Activated T-helper 2 cell treated with anti-CD3 and anti-CD28 coated beads, Interferon-gamma antibody, Interleukin-2, Interleukin-4, amounts not matched to agents 10 μg/mL and 5 μg/mL and 100 μg/mL, durations not matched to agents 14 hours and 24 hours and 36 hours (primary cell): Measurements from ENCODE around the gene SSNA1. TPM values are rescaled to one million over a fixed set of nuclear protein-coding genes. Genes with fewer than 3 reads are reported as not detected.
A peak's percentile ranks its signal among the peaks of the same experiment; 100 is the strongest.

ENCODE experiments used
- DNase-seq: peaks from one replicate; pipeline ENCODE4 v3.0.0; 2021; ENCODE audit warnings: low spot score
- H3K27ac Mint-ChIP-seq: one replicate; pipeline ENCODE4 v1.8.0; 2021; ENCODE audit warnings: mixed read lengths
- H3K27me3 Mint-ChIP-seq: one replicate; pipeline ENCODE4 v1.8.0; 2021; ENCODE audit warnings: low read depth, mixed read lengths
- H3K36me3 Mint-ChIP-seq: one replicate; pipeline ENCODE4 v1.8.0; 2021; ENCODE audit warnings: low read depth, mixed read lengths
- H3K4me1 Mint-ChIP-seq: one replicate; pipeline ENCODE4 v1.8.0; 2021; ENCODE audit warnings: low read depth, mixed read lengths
- H3K4me3 Mint-ChIP-seq: one replicate; pipeline ENCODE4 v1.8.0; 2021; ENCODE audit warnings: low read depth, mild to moderate bottlenecking, moderate library complexity, mixed read lengths
- H3K9me3 Mint-ChIP-seq: one replicate; pipeline ENCODE4 v1.8.0; 2021; ENCODE audit warnings: mixed read lengths
- intact Hi-C: fragments of 100-400 bp; cut with micrococcal nuclease; formaldehyde crosslinking; loops from one replicate; pipeline ENCODE4 v1.15.1; 2023
- total RNA-seq: library from RNA; stranded (reverse); gene quantifications from 2 replicates; pipeline ENCODE4 v1.2.3, GENCODE V29; 2022

The SSNA1 gene
- total RNA-seq, 1 donor from 2014 or later = 91.8 TPM

DNA sequence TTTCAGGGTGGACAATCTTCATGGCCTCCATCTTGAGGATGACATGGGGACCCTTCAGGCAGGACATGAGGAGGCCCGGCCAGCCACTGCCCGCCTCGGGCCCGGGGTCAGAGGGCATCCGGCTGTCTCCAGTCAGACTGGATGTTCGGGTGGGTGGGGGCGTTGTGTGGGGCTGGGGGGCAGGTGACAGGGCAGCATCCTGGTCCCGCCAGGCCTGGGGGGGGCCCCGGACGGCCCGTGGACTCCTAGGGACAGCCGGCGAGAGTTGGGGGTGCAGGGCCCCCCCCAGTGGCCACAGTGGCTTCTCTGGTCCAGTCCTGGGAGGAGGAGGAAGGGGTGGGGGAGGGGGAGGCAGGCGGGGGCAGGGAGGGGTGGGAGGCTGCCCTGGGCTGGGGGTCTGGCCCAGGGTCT, 32.6 kb downstream of the SSNA1 start:
- Mint-ChIP-seq H3K4me3 (no peak overlapping the region), H3K4me1 (peaks cover 5% of the 10 kb centered on the region), H3K9me3 (no peaks in the 10 kb centered on the region), H3K36me3 (no peaks in the 10 kb centered on the region), H3K27ac (no peak overlapping the region), H3K27me3 (no peaks in the 10 kb centered on the region)
- intact Hi-C loops = no loop called here
- DNase-seq = no peak

GRCh38 chr9:137221506-137222111, 33.1 kb downstream of the SSNA1 start:
- no peak overlapping the region for H3K27ac Mint-ChIP-seq
- peaks cover 5% of the 10 kb centered on the region for H3K4me1 Mint-ChIP-seq
- no peaks in the 10 kb centered on the region for H3K9me3 Mint-ChIP-seq
- no peak for DNase-seq
- H3K4me3 Mint-ChIP-seq = no peak overlapping the region
- H3K36me3 Mint-ChIP-seq = no peaks in the 10 kb centered on the region
- H3K27me3 Mint-ChIP-seq = no peaks in the 10 kb centered on the region
- intact Hi-C loops = no loop called here

DNA sequence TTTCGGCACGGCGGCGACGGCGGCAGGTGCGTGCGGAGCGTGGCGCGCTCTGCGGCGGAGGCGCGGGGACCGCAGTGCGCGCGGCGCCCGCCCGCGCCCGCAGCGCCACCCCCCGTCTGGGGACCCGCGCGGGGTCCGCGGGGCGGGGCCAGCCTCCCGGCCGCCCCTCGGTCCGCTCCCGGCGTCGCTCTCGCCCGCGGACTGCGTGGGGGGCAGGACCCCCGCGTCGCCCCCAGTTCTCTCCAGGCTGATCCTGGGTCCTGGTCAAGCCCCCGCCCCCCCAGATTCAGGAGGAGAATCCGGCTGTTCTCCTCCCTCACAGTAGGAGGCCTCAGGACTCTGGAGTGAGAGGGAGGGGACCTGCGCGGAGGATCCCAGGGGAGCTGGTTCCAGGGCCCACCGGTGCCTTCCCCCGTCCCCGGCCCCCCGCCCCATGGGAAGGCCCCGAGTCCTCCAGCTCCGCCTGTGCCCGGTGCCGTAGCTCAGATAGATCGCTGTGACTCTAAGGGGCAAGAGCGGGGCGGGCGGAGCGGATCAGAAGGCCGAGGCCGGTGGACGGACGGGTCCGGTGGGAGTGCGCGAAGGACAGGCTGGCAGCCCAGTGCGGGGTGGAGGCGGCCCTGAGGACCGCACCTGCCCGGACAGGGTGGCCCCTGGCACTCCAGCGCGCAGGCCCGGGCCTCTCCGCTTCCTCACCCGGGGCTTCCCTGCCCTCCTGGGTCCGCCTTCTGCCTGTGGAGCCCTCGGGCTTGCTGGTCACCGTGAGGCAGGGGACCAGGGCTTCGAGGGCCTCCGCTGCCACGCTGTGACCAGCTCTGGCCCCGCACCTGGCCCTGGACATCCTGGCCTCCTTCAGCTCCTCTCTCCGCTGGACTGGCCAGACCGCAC, 34.0 kb downstream of the SSNA1 start, which contains the start of gene RNF208:
Gene RNF208, minus strand, starts transcription at position 51 of the 888 bp plus-strand sequence. CDS start 1,028 bp downstream, outside the sequence.
- DNase-seq = no peak
- H3K9me3 Mint-ChIP-seq = no peaks in the 10 kb centered on the region
- intact Hi-C loops = loop anchor here (1.0 kb wide), 3 partner anchors 19 to 34 kb away; partner anchors contain the start of genes ANAPC2, SSNA1, TPRN and TUBB4B

DNA sequence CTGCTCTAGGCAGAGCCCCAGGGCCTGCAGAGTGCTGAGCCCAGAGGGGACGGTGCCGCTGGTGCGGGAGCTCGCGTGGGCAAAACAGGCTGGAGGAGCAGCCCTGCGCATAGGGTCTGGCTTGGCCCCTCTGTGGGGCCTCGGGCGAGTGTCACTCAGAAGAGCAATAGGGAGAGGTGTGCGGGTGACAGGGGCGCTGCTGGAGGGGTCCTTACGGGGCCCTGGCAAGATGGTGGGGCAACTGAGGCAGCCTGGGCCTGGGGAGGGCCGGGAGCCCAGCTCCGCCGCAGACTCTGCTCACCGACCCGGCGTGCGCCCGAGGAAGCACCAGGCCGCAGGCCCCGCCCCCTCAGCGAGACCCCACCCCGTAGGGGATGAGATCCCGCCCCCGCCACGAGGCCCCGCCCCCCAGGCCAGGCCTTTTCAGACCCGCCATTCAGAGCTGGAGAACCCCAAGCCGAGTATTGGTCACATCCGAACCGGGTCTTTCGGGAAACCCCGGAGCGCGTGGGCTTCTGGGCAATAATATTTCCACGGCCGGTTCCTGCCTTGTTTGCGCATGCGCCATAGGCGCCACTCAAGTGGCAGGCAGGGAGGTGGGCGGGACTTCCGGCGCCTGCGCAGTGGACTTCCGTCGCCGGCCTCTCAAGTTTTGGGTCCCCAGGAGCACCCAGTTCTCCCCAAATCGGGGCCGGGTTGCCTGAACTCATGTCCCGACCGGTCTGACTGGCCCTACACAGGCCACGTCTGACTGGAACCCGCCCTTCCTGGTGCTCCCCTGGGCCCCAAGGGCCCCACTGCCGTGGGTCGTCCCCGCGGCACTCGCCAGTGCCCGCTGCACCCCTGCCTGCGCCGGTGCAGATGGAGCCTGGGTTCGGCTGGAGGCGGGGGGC, 34.8 kb downstream of the SSNA1 start:
- Mint-ChIP-seq H3K36me3 (no peaks in the 10 kb centered on the region), H3K27ac (peak overlapping the region; percentile 73), H3K4me1 (peaks cover 7% of the 10 kb centered on the region), H3K9me3 (no peaks in the 10 kb centered on the region), H3K27me3 (no peaks in the 10 kb centered on the region), H3K4me3 (peak overlapping the region; percentile 82)
- intact Hi-C loops = loop anchor here (1.0 kb wide), 3 partner anchors 18 to 35 kb away; partner anchors contain the start of genes ANAPC2, SSNA1, TPRN and TUBB4B
- DNase-seq = peak; percentile 99

More for the DNA sequence above, 34.0 kb downstream of the SSNA1 start, which contains the start of gene RNF208:
- H3K4me3 Mint-ChIP-seq = peak within 1 kb of the TSS; percentile 82
- H3K27me3 Mint-ChIP-seq = no peaks in the 10 kb centered on the region
- H3K36me3 Mint-ChIP-seq = no peaks in the 10 kb centered on the region
- H3K4me1 Mint-ChIP-seq = peaks cover 5% of the 10 kb centered on the region
- peak within 1 kb of the TSS; percentile 73 for H3K27ac Mint-ChIP-seq

DNA sequence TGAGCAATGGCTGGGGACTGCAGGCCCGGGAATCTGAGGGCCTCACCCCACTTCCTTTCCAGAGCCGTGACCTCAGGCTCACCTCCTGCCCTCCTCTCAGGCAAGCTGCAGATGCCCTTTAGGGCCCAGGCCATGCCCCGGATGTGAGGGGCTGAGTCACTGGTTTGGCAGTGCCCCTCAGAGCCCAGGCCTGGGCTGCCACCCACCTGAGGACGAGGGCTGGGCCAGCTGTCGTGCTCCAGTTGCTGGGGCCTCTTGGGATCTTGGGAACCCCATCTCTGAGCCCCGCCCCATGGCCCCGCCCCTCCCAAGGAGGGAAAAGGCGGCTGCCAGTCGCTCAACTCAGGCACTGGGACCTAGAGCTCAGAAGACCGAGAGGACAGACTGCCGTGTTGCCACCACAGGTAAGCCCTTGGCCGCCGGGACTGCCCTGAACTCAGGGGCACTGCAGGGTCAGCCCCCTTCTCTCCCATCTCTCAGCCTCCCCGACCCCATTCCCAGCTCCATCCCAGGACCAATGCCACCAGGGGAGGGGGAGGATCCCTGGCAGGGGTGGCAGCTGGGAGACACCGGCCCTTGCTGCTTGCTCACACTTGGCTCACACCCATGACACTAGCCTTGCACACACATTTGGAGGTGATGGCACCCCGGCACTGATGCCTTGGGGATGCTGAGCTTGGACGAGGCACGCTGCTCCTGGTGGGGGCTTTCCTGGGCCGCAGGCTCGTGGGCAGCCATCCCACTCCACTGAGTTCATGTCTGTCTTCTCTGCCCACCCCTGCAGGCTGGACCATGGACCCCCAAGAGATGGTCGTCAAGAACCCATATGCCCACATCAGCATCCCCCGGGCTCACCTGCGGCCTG, 36.6 kb downstream of the SSNA1 start, which contains the start of gene CYSRT1:
Gene CYSRT1, plus strand, starts transcription at position 345 of the 865 bp plus-strand sequence. Its CDS starts 448 bp downstream, at position 793.
- Mint-ChIP-seq H3K4me3 (peak within 1 kb of the TSS; percentile 72), H3K27me3 (no peaks in the 10 kb centered on the region), H3K9me3 (no peaks in the 10 kb centered on the region), H3K36me3 (no peaks in the 10 kb centered on the region), H3K27ac (peak within 1 kb of the TSS; percentile 73), H3K4me1 (peaks cover 7% of the 10 kb centered on the region)
- intact Hi-C loops = no loop called here
- DNase-seq = no peak

GRCh38 chr9:137225699-137226331, 37.3 kb downstream of the SSNA1 start:
- H3K4me1 Mint-ChIP-seq = peaks cover 7% of the 10 kb centered on the region
- H3K4me3 Mint-ChIP-seq = no peak overlapping the region
- no peak for DNase-seq
- H3K27ac Mint-ChIP-seq = no peak overlapping the region
- H3K27me3 Mint-ChIP-seq = no peaks in the 10 kb centered on the region
- intact Hi-C loops = no loop called here
- H3K36me3 Mint-ChIP-seq = no peaks in the 10 kb centered on the region
- no peaks in the 10 kb centered on the region for H3K9me3 Mint-ChIP-seq

GRCh38 chr9:137226338-137227053, 38.0 kb downstream of the SSNA1 start:
- Mint-ChIP-seq H3K27me3 (no peaks in the 10 kb centered on the region), H3K27ac (no peak overlapping the region), H3K9me3 (no peaks in the 10 kb centered on the region), H3K36me3 (no peaks in the 10 kb centered on the region), H3K4me3 (no peak overlapping the region), H3K4me1 (peaks cover 7% of the 10 kb centered on the region)
- intact Hi-C loops = loop anchor here (1.0 kb wide), 1 partner anchor 108 kb away; no protein-coding TSS in a partner anchor
- no peak for DNase-seq

- Mint-ChIP-seq H3K4me1 (peaks cover 7% of the 10 kb centered on the region), H3K27me3 (no peaks in the 10 kb centered on the region), H3K36me3 (no peaks in the 10 kb centered on the region), H3K9me3 (no peaks in the 10 kb centered on the region), H3K27ac (no peak within 1 kb of the TSS), H3K4me3 (no peak within 1 kb of the TSS)
- peak; percentile 75 for DNase-seq
- intact Hi-C loops = loop anchor here (1.0 kb wide), 1 partner anchor 109 kb away; no protein-coding TSS in a partner anchor
These were observed 38.8 kb downstream of the SSNA1 start, which contains the start of gene RNF224 for GRCh38 chr9:137227054-137227852. TSS of gene RNF224 (plus strand) at chr9:137227502. CDS start at chr9:137228336, 834 bp downstream.

DNA sequence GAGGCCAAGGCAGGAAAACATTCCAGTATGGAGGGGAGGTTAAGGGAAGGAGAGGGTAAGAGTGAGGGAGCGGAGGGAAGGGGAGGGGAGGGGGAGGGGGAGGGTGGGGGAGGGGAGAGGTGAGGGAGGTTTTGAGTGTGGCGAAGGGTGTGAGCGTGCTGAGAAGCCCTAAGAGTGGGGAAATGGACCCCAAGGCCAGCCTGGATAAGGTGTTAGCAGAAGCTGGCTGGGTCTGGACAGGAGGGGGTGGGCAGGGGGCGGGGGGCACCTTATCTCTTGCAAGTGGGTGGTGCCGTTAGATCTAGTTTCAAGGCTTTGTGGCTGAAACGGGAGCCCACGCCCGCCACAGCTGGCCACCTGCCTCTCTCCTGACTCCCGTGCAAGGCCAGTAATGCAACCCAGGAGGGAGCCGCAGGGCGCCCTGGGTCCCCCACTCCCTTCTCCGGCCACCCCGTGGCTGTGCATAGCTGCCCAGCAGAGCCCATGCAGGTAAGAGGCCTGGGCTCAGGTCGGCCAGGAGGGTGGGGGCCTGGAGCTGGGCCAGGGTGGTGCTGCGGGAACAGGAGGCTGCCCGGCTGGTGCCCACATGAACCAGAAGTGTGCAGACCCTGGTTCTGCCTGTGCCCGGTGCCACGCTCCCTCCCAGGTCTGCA, 39.5 kb downstream of the SSNA1 start:
- H3K27ac Mint-ChIP-seq = no peak overlapping the region

DNA sequence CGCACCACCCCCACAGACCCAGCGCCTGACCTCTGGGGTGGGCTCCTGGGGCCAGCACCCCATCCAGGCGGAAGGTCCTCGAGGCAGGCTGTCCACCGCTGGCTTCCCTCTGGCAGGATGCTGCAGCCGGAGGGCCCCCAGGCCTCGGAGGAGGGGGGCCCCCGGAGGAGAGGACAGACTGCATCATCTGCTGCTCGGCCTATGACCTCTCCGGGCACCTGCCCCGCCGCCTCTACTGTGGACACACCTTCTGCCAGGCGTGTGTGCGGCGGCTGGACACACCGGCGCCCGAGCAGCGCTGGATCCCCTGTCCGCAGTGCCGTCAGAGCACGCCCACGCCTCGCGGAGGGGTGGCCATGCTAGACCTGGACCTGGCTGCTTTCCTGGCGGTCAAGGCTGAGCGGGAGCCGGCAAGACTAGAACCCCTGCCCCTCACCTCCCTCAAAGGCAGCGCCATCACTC, 40.1 kb downstream of the SSNA1 start:
- intact Hi-C loops = no loop called here
- no peaks in the 10 kb centered on the region for H3K9me3 Mint-ChIP-seq
- H3K27ac Mint-ChIP-seq = no peak overlapping the region
- DNase-seq = no peak
- H3K27me3 Mint-ChIP-seq = no peaks in the 10 kb centered on the region
- H3K4me3 Mint-ChIP-seq = no peak overlapping the region
- peaks cover 5% of the 10 kb centered on the region for H3K4me1 Mint-ChIP-seq
- no peaks in the 10 kb centered on the region for H3K36me3 Mint-ChIP-seq

More for the DNA sequence above, 39.5 kb downstream of the SSNA1 start:
- DNase-seq = no peak
- no peaks in the 10 kb centered on the region for H3K9me3 Mint-ChIP-seq
- peaks cover 6% of the 10 kb centered on the region for H3K4me1 Mint-ChIP-seq
- intact Hi-C loops = loop anchor here (1.0 kb wide), 1 partner anchor 110 kb away; no protein-coding TSS in a partner anchor
- H3K4me3 Mint-ChIP-seq = no peak overlapping the region
- H3K27me3 Mint-ChIP-seq = no peaks in the 10 kb centered on the region
- H3K36me3 Mint-ChIP-seq = no peaks in the 10 kb centered on the region
